Measurements from ENCODE around the gene MOK. TPM values are rescaled to one million over a fixed set of nuclear protein-coding genes. Genes with fewer than 3 reads are reported as not detected.

MOK gene
- total RNA-seq, 4 donors from 2014 or later: 13.0 to 25.4 (median 17.0) TPM

GRCh38 chr14:102192840-102193502, 112.0 kb downstream of the MOK start:
- Histone ChIP-seq H3K27ac (no peak overlapping the region), H3K36me3 (peaks cover 16% of the 10 kb centered on the region), H3K4me1 (peaks cover 35% of the 10 kb centered on the region), H3K9me3 (no peaks in the 10 kb centered on the region), H3K4me3 (no peak overlapping the region), H3K27me3 (no peaks in the 10 kb centered on the region)
- 81% methylated on average over 13 of the region's 13 CpGs for WGBS
- TF ChIP-seq EP300 (IDR thresholded peaks at IDR 0.05): no peak
- no peak for TF ChIP-seq POLR2AphosphoS5 (IDR thresholded peaks at IDR 0.05)
- no peak for TF ChIP-seq POLR2A (IDR thresholded peaks at IDR 0.05)
- no peak for TF ChIP-seq CTCF (IDR thresholded peaks at IDR 0.05)
- no peak for DNase-seq (ENCODE audit: low spot score in 2 of 2)

DNA sequence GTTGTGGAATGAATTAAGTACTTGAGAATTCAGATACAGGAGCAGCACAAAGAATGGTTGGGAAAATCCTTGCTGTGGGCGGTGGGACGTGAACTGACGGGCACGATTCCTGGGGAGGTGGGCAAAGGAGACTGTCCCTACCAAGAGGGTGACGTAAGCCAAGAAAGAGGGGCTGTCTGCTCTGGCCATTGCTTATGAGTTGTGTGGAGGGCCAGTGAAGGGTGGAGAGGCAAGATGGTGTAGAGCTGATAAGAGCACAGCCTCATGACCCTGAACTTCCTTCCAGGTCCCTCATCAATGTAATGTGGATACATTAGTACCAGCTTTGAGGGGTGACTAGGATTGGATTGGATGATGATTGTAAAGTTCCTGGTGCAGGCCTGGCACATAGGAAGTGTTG, 115.1 kb downstream of the MOK start:
- 95% methylated on average over 5 of the region's 5 CpGs for WGBS
- no peaks in the 10 kb centered on the region for H3K27me3 ChIP-seq
- no peaks in the 10 kb centered on the region for H3K36me3 ChIP-seq
- peaks cover 37% of the 10 kb centered on the region for H3K4me1 ChIP-seq
- DNase-seq (ENCODE audit: low spot score in 2 of 2): no peak
- TF ChIP-seq CTCF (IDR thresholded peaks at IDR 0.05): no peak
- no peak overlapping the region for H3K4me3 ChIP-seq
- no peak overlapping the region for H3K27ac ChIP-seq
- no peaks in the 10 kb centered on the region for H3K9me3 ChIP-seq

DNA sequence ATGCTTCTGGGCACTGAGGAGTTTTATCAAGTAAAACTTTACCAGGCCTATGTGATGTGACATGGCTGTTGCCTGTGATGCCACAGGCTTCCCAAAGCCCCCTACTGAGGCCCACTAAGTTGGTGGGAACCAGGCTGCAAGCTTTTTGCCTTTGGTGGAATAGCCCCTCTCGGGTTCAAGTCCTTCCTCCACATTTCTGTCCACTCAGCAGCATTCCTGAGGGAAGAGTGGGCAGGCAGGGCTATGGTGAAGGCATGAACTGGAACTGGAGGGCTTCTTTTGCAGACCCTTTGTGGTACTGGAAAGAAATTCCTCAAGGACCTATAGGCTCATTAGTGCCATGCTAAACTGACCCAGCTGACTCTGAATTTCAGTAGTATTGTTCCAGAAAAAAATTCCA, 116.8 kb downstream of the MOK start:
- Histone ChIP-seq H3K9me3 (no peaks in the 10 kb centered on the region), H3K27ac (peak overlapping the region; percentile 89), H3K4me1 (peaks cover 43% of the 10 kb centered on the region), H3K27me3 (no peaks in the 10 kb centered on the region), H3K36me3 (no peaks in the 10 kb centered on the region), H3K4me3 (no peak overlapping the region)
- WGBS: 75% methylated on average over 1 of the region's 1 CpG
- no peak for DNase-seq (ENCODE audit: low spot score in 2 of 2)
- TF ChIP-seq POLR2A (IDR thresholded peaks at IDR 0.05) (no peak), POLR2AphosphoS5 (IDR thresholded peaks at IDR 0.05) (no peak), CTCF (IDR thresholded peaks at IDR 0.05) (no peak), EP300 (IDR thresholded peaks at IDR 0.05) (no peak)

GRCh38 chr14:102187568-102188001, 117.4 kb downstream of the MOK start:
- no peak for DNase-seq (ENCODE audit: low spot score in 2 of 2)
- Histone ChIP-seq H3K27me3 (no peaks in the 10 kb centered on the region), H3K36me3 (no peaks in the 10 kb centered on the region), H3K9me3 (no peaks in the 10 kb centered on the region), H3K4me1 (peaks cover 46% of the 10 kb centered on the region), H3K4me3 (peak overlapping the region; percentile 19), H3K27ac (peak overlapping the region; percentile 89)
- WGBS: 33% methylated on average over 4 of the region's 4 CpGs
- no peak for TF ChIP-seq CTCF (IDR thresholded peaks at IDR 0.05)
- no peak for TF ChIP-seq EP300 (IDR thresholded peaks at IDR 0.05)
- TF ChIP-seq POLR2A (IDR thresholded peaks at IDR 0.05): no peak
- no peak for TF ChIP-seq POLR2AphosphoS5 (IDR thresholded peaks at IDR 0.05)

DNA sequence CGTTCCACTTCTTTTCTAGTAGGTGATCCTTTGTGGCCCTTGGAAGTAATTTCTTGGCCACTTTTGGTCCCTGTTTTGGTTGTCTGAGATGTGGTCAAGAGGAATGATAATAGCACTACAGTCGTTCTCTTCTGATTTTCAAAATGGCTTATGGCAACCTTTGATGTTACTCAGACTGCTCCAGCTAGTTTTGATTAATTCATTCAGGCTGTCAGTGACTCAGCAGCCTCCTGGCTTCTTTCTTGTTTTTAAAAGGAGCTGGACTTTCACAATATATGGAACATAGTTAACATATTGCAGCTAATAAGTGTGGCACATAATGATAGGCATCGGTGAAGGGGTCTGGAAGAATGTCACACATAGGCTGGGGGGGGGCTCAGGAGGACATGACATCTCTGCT, 117.9 kb downstream of the MOK start:
- H3K9me3 ChIP-seq: no peaks in the 10 kb centered on the region
- TF ChIP-seq POLR2A (IDR thresholded peaks at IDR 0.05) (no peak), EP300 (IDR thresholded peaks at IDR 0.05) (no peak), POLR2AphosphoS5 (IDR thresholded peaks at IDR 0.05) (no peak), CTCF (IDR thresholded peaks at IDR 0.05) (no peak)
- peaks cover 52% of the 10 kb centered on the region for H3K4me1 ChIP-seq
- peak overlapping the region; percentile 89 for H3K27ac ChIP-seq
- DNase-seq (ENCODE audit: low spot score in 2 of 2): no peak
- WGBS: 41% methylated on average over 3 of the region's 3 CpGs
- peak overlapping the region; percentile 19 for H3K4me3 ChIP-seq
- no peaks in the 10 kb centered on the region for H3K27me3 ChIP-seq
- H3K36me3 ChIP-seq: no peaks in the 10 kb centered on the region
